H9 (cell line): ENCODE measurements around the gene ZFAND5. TPM values are rescaled to one million over a fixed set of nuclear protein-coding genes. Genes with fewer than 3 reads are reported as not detected.

Experiments used
- DNase-seq: peaks from one replicate; pipeline ENCODE4 v3.0.0-alpha.2; 2017
- H2AFZ ChIP-seq: one replicate; pipeline ENCODE4 v1.6.1; 2013; ENCODE audit warnings: mild to moderate bottlenecking, low read length, control low read depth, moderate library complexity
- H2AK5ac ChIP-seq: 2 replicates; pipeline ENCODE4 v1.6.1; 2013; ENCODE audit warnings: low read length, control low read depth, mixed read lengths; ENCODE audit not compliant: insufficient read length
- H2BK120ac ChIP-seq: one replicate; pipeline ENCODE4 v1.6.1; 2013; ENCODE audit warnings: low read depth, mild to moderate bottlenecking, low read length, control low read depth, inconsistent platforms; ENCODE audit not compliant: poor library complexity, severe bottlenecking
- H2BK12ac ChIP-seq: 2 replicates; pipeline ENCODE4 v1.6.1; 2013; ENCODE audit warnings: low read length, control low read depth, mixed read lengths, low read depth; ENCODE audit not compliant: insufficient read length
- H2BK15ac ChIP-seq: 2 replicates; pipeline ENCODE4 v1.6.1; 2013; ENCODE audit warnings: low read depth, low read length, control low read depth
- H2BK20ac ChIP-seq: one replicate; pipeline ENCODE4 v1.6.1; 2013; ENCODE audit warnings: low read depth, mild to moderate bottlenecking, low read length, control low read depth, inconsistent platforms; ENCODE audit not compliant: poor library complexity, severe bottlenecking
- H2BK5ac ChIP-seq: 2 replicates; pipeline ENCODE4 v1.6.1; 2013; ENCODE audit warnings: low read length, control low read depth, mixed read lengths; ENCODE audit not compliant: insufficient read length
- H3K14ac ChIP-seq: 2 replicates; pipeline ENCODE4 v1.6.1; 2013; ENCODE audit warnings: low read length, control low read depth; ENCODE audit not compliant: insufficient read depth
- H3K18ac ChIP-seq: 2 replicates; pipeline ENCODE4 v1.6.1; 2013; ENCODE audit warnings: low read depth, mild to moderate bottlenecking, mixed read lengths, low read length, control low read depth; ENCODE audit not compliant: insufficient read length
- H3K23ac ChIP-seq: 2 replicates; pipeline ENCODE4 v1.6.1; 2013; ENCODE audit warnings: low read length, control low read depth, mixed read lengths, low read depth; ENCODE audit not compliant: insufficient read length
- H3K23me2 ChIP-seq: 2 replicates; pipeline ENCODE4 v1.6.1; 2013; ENCODE audit warnings: low read depth, mild to moderate bottlenecking, mixed read lengths, low read length, control low read depth; ENCODE audit not compliant: insufficient read length, poor library complexity, severe bottlenecking
- H3K27ac ChIP-seq: 2 replicates; pipeline ENCODE4 v1.5.1; 2013; ENCODE audit warnings: low read length, control low read depth, mixed read lengths, low read depth; ENCODE audit not compliant: insufficient read length
- H3K27me3 ChIP-seq: 2 replicates; pipeline ENCODE4 v1.6.1; 2013; ENCODE audit warnings: low read length, control low read depth, inconsistent platforms; ENCODE audit not compliant: insufficient read depth
- H3K4ac ChIP-seq: 2 replicates; pipeline ENCODE4 v1.6.1; 2013; ENCODE audit warnings: low read depth, mild to moderate bottlenecking, control low read depth, inconsistent platforms, low read length, moderate library complexity
- H3K4me1 ChIP-seq: 2 replicates; pipeline ENCODE4 v1.6.1; 2013; ENCODE audit warnings: low read length, control low read depth, inconsistent platforms; ENCODE audit not compliant: insufficient read depth
- H3K4me2 ChIP-seq: 2 replicates; pipeline ENCODE4 v1.6.1; 2013; ENCODE audit warnings: low read length, control low read depth, mixed read lengths; ENCODE audit not compliant: insufficient read length, insufficient read depth
- H3K56ac ChIP-seq: 2 replicates; pipeline ENCODE4 v1.6.1; 2013; ENCODE audit warnings: low read depth, mild to moderate bottlenecking, mixed read lengths, low read length, control low read depth; ENCODE audit not compliant: insufficient read length
- H3K79me1 ChIP-seq: 2 replicates; pipeline ENCODE4 v1.6.1; 2013; ENCODE audit warnings: low read depth, mild to moderate bottlenecking, moderate library complexity, low read length, control low read depth, inconsistent platforms; ENCODE audit not compliant: insufficient read depth, poor library complexity, severe bottlenecking
- H3K79me2 ChIP-seq: 2 replicates; pipeline ENCODE4 v1.6.1; 2013; ENCODE audit warnings: low read length, control low read depth, inconsistent platforms; ENCODE audit not compliant: insufficient read depth
- H3K9ac ChIP-seq: 2 replicates; pipeline ENCODE4 v1.6.1; 2013; ENCODE audit warnings: low read length, control low read depth, mixed read lengths; ENCODE audit not compliant: insufficient read length; ENCODE audit errors: extremely low read depth
- H3K9me3 ChIP-seq: one replicate; pipeline ENCODE4 v1.6.1; 2013; ENCODE audit warnings: low read depth, low read length, inconsistent platforms; ENCODE audit not compliant: control insufficient read depth
- H3T11ph ChIP-seq: one replicate; pipeline ENCODE4 v1.6.1; 2013; ENCODE audit warnings: mild to moderate bottlenecking, low read length, control low read depth, inconsistent platforms
- H4K20me1 ChIP-seq: one replicate; pipeline ENCODE4 v1.6.1; 2013; ENCODE audit not compliant: control insufficient read depth, insufficient read length, insufficient read depth
- H4K5ac ChIP-seq: 2 replicates; pipeline ENCODE4 v1.6.1; 2013; ENCODE audit warnings: low read depth, mild to moderate bottlenecking, mixed read lengths, low read length, control low read depth; ENCODE audit not compliant: insufficient read length
- H4K8ac ChIP-seq: replicated peaks from 2 replicates; pipeline ENCODE4 v1.6.1; 2013; ENCODE audit warnings: low read length, control low read depth, mixed read lengths, low read depth; ENCODE audit not compliant: insufficient read length
- H4K91ac ChIP-seq: 2 replicates; pipeline ENCODE4 v1.6.1; 2013; ENCODE audit warnings: low read depth, mild to moderate bottlenecking, moderate library complexity, mixed read lengths, low read length, control low read depth; ENCODE audit not compliant: insufficient read length
- H3K27ac Mint-ChIP-seq, 3 experiments: 2 replicates in 2 of 3; 3 replicates in 1 of 3; pipeline ENCODE4 v1.8.0; 2020 to 2021; ENCODE audit warnings: mixed read lengths in 3 of 3, mild to moderate bottlenecking in 1 of 3, moderate library complexity in 1 of 3
- H3K27me3 Mint-ChIP-seq: 2 replicates; pipeline ENCODE4 v1.8.0; 2021; ENCODE audit warnings: low read depth, mild to moderate bottlenecking, moderate library complexity, mixed read lengths
- H3K36me3 Mint-ChIP-seq, 3 experiments: 2 replicates in 2 of 3; 3 replicates in 1 of 3; pipeline ENCODE4 v1.8.0; 2020 to 2021; ENCODE audit warnings: low read depth in 3 of 3, mixed read lengths in 3 of 3; ENCODE audit not compliant: insufficient read depth in 1 of 3
- H3K4me1 Mint-ChIP-seq, 2 experiments: 2 replicates each; pipeline ENCODE4 v1.8.0; 2020; ENCODE audit warnings: mixed read lengths in 2 of 2
- H3K4me3 Mint-ChIP-seq, 2 experiments: 2 replicates in 1 of 2; 3 replicates in 1 of 2; pipeline ENCODE4 v1.8.0; 2020 to 2021; ENCODE audit warnings: mild to moderate bottlenecking in 2 of 2, mixed read lengths in 2 of 2, moderate library complexity in 1 of 2
- H3K9me3 Mint-ChIP-seq, 2 experiments: 2 replicates in 1 of 2; 3 replicates in 1 of 2; pipeline ENCODE4 v1.8.0; 2020; ENCODE audit warnings: mild to moderate bottlenecking in 2 of 2, mixed read lengths in 2 of 2, moderate library complexity in 1 of 2
- CTCF ChIP-seq: fragments of 200-600 bp; sonication (generic); conservative IDR thresholded peaks from 3 replicates; pipeline ENCODE4 v1.8.0; 2021; ENCODE audit warnings: antibody characterized with exemption, mild to moderate bottlenecking
- WGBS: extraction: QIAGEN DNeasy Blood & Tissue Kit; methylation state at CpG from one replicate; pipeline ENCODE4 v1.1.7; 2013; ENCODE audit warnings: missing lambda C conversion rate, low lambda C conversion rate, mixed read lengths; ENCODE audit not compliant: insufficient read length; ENCODE audit errors: extremely low coverage; 5-methylcytosine and 5-hydroxymethylcytosine counted together
- total RNA-seq: library from RNA; stranded (reverse); gene quantifications from 2 replicates; pipeline ENCODE4 v1.2.1, GENCODE V29; 2021

The ZFAND5 gene
- total RNA-seq, 1 experiment from 2014 or later = 304 TPM

GRCh38 chr9:72384710-72385485, 19.9 kb upstream of the ZFAND5 start:
- Histone ChIP-seq H2AK5ac (no peak overlapping the region), H2BK20ac (no peak overlapping the region), H2BK15ac (no peak overlapping the region), H3K4me1 (no peaks in the 10 kb centered on the region), H3K56ac (no peak overlapping the region), H2BK5ac (no peak overlapping the region), H3K79me1 (no peaks in the 10 kb centered on the region), H3K9me3 (no peaks in the 10 kb centered on the region), H3K79me2 (no peaks in the 10 kb centered on the region), H4K8ac (no peak overlapping the region), H3K9ac (no peak overlapping the region), H2AFZ (no peak overlapping the region), H3K14ac (no peak overlapping the region), H2BK120ac (no peak overlapping the region), H3K23me2 (no peaks in the 10 kb centered on the region), H3K18ac (no peak overlapping the region), H4K20me1 (no peaks in the 10 kb centered on the region), H3K27me3 (no peaks in the 10 kb centered on the region), H4K5ac (no peak overlapping the region), H4K91ac (no peak overlapping the region), H3T11ph (no peak overlapping the region), H3K23ac (no peak overlapping the region), H3K4ac (no peak overlapping the region), H3K4me2 (no peak overlapping the region), H3K27ac (no peak overlapping the region), H2BK12ac (no peak overlapping the region)
- Mint-ChIP-seq H3K27ac (no peak overlapping the region), H3K4me1 (peaks cover 5 to 6% of the 10 kb centered on the region in 2 experiments), H3K36me3 (peaks cover 0 to 2% (median 0%) of the 10 kb centered on the region in 3 experiments; a peak in 2 of 7 replicates), H3K4me3 (no peak overlapping the region), H3K27me3 (no peaks in the 10 kb centered on the region), H3K9me3 (peaks cover 0 to 6% of the 10 kb centered on the region in 2 experiments; a peak in 2 of 5 replicates)
- no peak for DNase-seq
- TF ChIP-seq CTCF = no peak
- no CpG with 5 or more reads among the region's 5 CpGs for WGBS
